ENCODE data around the gene CPED1.
"Not testable (repeated sequence)": the region's sequence is repeated elsewhere in the genome, so short reads cannot be mapped to it uniquely, and the experiment has no call there.

Gene CPED1

DNA sequence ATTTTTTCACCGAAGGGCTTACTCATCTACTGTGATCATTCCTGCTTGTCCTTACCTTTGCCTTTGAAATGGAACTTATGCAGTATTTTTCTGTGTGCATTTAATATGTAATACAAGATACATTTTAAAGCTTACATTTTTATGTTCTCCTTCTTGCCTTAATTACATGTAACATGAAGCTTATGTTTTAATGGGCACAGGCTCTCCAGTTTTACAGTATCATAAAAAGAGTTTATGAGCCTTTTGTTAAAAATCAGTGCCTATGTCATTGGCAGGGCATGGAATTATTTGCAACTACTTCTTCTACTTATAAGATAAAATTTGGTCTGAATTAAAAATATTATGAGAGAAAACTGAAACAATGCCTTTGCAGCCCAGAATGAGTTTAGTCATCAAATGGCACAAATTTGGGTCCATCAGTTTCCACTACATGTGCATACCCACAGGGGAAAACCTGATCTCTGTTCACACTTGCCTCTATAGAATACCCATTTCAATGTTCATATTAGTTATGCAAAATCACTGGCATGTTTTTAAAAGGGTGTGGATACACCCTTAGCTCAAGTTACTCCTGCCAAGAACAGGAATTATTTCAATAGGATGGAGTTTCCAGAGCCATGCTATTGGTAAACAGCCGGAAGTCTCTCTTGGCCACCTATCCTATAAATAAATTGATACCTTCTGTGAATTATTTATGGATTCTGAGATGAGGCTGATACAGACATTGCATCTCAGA is 312.3 kb downstream of the CPED1 start:
- no peak for DNase-seq

GRCh38 chr7:121301446-121302213 is 313.1 kb downstream of the CPED1 start:
- no peak for DNase-seq

DNA sequence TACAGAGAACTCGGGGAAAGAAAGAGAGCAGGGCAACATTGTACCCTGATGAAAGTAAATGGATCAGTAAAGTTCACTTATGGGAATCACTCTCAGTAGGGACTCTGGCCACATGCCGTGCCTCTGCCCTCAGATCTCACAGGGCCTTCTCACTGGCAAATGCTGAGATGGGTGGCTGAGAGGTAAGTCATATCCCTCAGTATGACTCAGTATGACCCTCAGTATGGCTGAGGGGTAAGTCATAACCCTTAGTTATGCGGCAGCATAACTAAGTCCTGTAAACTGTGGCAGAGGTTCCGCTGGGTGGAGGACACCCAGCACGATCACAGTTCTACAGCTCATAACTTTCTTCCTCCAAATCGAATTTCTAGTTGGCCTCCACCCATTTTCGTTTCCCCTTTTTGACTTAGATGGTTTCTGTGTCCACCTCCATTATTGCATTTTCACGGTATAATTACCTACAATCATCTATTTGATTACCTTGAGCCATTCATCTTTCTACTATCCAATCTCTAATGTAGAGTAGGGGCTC is 313.8 kb downstream of the CPED1 start:
- DNase-seq: no peak

DNA sequence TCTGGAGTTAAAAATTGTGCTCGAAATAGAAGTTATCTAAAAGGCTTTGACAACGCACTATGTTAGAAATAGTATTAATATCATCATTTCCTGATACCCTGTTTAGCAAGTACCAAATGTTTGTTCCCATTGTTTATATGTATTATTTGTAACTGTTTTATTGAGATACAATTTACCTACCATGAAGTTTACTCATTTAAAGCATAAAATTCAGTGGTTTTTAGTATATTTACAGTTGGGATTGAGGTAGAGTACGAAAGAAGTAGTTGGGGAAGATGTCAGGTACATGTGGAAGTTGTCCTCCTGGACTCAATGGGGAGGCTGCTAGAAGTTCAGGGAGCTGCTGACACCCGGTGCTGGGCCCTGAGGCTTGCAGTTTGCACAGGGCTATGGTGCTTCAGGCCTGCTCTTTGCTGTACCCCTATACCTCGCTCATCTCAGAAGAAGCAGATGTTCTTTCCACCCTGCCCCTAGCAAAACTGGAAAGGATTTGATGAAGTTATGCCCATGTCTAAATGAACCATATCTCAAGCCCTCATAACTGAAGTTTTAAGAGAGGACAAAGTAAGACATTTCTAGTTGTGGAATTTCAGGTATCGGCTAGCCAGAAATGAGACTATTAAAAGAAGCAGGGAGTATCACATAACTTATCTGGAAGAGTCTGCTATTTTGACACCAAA is 315.1 kb downstream of the CPED1 start:
- no peak for DNase-seq

- DNase-seq: no peak
Observed at GRCh38 chr7:121304102-121304658, 315.7 kb downstream of the CPED1 start.

DNA sequence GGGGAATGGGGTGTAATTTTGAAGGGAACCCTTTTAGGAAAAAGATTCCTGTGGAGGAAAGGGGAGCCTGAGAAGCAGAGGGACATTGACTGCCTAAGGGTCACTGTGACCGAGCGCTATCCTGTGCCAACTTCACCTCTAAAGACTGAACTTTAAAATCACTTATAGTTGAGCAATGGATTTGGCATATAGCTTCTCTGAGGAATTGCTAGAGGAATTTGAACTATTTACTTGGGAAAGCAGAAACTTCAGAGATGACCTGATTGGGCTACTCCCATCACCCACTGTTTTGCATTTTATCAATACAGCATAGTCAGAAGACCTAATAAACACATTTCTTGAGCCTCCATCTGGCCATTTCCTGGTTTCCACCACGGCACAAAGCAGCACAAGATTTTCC is 316.6 kb downstream of the CPED1 start:
- no peak for DNase-seq

GRCh38 chr7:121306565-121306964 is 318.1 kb downstream of the CPED1 start:
- no peak for DNase-seq

DNA sequence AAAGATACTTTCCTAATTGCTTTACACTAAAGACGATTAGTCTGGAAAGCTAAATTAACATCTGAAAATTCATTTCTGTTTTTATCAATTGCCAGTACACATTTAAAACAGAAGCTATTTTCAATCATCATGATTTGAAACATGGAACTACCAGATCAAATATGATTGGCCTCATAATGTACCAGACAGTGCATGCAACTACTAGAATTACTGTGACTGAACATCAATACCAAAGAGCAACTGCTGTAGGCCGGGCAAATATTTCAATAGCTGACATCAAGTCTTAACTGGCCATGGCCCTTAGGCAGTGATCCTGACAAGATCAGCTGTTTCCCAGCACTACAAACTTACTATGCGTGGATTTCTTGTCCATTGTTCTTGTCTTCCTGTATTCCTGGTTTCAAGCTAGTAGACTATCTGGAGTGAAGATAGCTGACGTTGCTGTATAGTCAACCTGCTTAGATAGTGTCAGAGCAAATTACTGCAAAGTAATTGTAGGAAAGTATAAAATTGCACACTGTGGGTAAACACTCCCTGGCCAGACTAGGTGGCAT is 318.6 kb downstream of the CPED1 start:
- DNase-seq: no peak

- no peak for DNase-seq
Observed at GRCh38 chr7:121313220-121313792, 324.8 kb downstream of the CPED1 start.

DNA sequence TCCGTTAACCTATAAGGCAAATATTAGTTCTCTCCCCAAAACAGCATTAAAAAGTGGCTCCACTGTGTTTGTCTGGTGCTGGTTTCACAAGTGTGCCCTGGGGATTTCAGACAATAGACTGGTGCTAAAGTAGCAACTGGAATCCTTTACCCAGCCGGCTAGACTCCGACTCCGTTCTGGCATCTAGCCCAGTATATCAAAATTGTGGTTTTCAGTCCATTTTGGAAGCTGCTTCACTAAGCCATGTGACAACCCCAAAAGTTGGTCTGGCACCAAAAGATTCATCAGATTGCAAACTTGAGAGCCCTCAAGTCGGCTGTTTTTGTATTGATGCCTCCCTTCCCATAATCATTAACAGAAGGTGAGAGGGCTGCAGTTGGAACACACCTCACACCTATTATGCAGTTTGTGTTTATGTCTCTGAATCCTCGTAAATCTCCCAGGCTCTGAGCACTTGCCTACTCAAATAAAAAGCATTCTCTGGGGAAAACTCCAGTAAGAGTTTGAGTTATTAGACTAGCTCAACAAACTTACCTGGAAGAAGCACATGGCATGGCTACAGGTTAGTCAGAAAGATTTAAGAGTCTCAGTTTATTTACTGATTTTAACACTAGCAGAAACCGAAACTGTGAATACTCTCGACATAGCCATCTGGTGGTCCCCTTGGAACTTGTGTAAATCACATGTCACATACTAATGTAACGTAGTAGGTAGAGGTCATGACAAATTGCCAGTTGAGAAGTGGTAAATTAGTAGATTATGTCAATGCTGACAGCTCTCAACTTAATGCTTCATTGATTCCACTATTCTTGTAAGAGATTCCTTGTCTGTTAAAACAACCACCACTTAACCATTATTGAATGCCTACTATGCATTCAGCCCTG is 325.5 kb downstream of the CPED1 start:
- DNase-seq: peak; percentile 63

- DNase-seq: not testable (repeated sequence)
Observed at GRCh38 chr7:121315170-121315569, 326.7 kb downstream of the CPED1 start.

GRCh38 chr7:121322460-121322859 is 333.9 kb downstream of the CPED1 start:
- no peak for DNase-seq

GRCh38 chr7:121323515-121324302 is 335.2 kb downstream of the CPED1 start:
- DNase-seq: no peak

GRCh38 chr7:121327671-121328070 is 339.2 kb downstream of the CPED1 start:
- DNase-seq: no peak

DNA sequence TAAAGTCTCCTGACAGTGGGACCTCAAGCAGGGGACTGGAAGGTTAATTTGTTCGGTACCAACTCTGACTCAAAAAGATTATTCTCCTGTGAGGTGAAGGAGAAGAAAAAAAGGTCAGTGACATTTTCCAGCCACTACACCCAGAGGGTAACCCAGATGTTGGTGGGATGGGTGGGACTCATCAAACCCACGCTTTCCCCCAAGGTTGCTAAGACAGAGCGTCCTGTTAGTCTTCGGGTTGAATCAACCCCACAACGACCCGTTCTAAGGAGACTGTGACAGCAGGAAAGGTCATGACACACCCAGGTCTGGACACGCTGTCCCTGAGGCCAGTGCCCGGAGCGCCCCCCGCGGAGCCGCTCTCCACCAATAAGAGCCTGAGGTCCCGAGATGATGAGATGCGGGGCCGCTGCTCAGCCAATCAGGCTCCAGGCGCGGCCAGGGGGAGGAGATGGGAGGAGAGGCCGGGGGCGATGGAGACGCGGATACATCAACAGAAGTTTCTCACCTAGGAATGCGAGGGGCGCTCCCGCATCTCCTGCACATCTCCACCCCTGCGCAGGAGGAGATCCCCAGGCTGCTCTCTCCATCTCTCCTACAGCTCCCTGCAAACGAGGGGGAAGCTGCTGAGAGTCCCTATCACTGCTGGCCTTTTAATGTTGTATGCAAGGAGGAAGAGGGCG is 340.1 kb downstream of the CPED1 start, which contains the start of gene WNT16:
Gene WNT16, plus strand, starts transcription at position 493 of the 683 bp plus-strand sequence. CDS start 293 bp downstream, outside the sequence.
- no peak for DNase-seq

GRCh38 chr7:121329191-121330052 is 340.9 kb downstream of the CPED1 start:
- DNase-seq: peak; percentile 26

DNA sequence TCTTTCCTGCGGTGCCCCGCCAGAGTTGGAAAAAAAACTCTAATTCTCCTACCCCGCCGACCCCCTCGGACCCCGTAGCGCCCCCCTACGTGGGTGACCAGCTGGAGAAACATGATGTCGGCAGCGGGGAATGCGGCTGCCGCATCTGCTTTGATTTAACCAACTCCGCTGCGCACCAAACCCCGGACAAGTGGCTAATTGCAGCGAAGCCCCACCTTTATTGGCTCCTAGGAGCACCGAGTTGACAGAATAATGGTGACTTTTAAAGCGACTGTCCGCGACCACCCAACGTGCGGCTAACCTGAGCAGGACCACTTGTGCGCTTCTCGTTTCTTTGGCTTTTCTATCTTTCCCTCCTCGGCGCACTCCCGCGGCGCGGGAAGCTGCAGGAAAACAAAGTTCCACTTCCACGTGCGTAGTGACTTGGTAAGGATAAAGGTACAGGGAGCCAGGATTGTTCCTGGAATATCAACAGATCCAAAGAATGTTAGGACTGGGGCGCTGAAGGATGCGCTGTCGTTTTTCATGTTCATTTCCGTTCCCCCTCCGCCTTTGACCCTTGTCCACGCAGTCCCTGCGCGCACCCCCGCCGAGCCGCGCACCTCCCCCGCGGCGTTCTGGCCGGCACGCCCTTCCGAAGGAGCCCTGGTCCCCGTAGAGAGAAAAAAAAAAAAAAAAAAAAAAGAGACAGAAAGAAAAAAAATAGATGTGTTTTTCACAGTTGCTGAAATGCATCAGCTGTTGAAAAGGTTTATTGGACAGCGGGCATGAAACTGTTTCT is 341.7 kb downstream of the CPED1 start:
- no peak for DNase-seq

- no peak for DNase-seq
Observed at GRCh38 chr7:121331048-121331447, 342.5 kb downstream of the CPED1 start.
